GM19099 (cell line): ENCODE data around the gene SRPRA.

ENCODE experiments used
- POLR2A ChIP-seq: IDR thresholded peaks from 3 replicates; pipeline ENCODE4 v1.6.1; 2011; ENCODE audit warnings: low read depth; ENCODE audit not compliant: insufficient read length; ENCODE audit errors: extremely low read depth

SRPRA gene

GRCh38 chr11:126297004-126297403 lies 28.3 kb upstream of the SRPRA start:
- TF ChIP-seq POLR2A, result no peak

- TF ChIP-seq POLR2A, result no peak
Measured at GRCh38 chr11:126293726-126294125, 25.0 kb upstream of the SRPRA start.

DNA sequence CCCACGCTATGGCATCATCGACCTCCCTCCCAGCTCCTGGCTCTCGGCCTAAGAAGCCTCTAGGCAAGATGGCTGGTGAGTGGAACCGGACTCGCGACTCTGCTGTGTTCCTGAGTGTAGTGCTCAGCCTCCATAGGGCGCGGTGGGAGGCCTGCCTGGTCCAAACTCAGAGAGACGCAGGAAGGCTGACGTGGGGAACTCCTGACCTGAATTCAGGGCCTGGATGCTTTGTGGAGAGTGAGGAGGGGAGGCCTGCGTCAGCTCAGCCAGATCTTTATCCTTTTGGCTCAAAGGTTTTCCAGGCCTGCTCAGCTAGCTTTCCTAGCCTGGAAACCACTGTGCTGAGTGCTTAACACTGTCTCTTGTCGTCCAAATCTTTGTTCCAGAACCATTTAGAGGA lies 22.2 kb upstream of the SRPRA start:
- no peak for TF ChIP-seq POLR2A

DNA sequence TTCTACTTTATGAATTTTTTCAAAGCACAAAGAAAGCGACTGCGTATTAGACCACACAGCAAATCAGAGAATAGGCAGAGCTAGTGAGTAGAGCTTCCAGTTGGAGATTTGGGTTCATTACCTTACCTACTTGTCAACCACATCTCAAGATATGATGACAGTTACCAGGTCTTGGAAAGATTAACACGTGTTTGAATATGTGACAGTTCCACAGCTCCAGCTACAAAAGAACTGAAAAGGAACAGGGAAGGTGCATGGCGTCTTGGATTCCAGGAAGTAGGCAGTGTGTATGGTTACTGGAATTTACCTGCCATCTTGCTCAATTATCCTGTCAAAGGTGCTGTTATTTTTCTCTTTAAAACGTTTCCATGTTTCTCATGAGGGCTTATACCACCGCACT lies 19.5 kb upstream of the SRPRA start:
- no peak for TF ChIP-seq POLR2A

DNA sequence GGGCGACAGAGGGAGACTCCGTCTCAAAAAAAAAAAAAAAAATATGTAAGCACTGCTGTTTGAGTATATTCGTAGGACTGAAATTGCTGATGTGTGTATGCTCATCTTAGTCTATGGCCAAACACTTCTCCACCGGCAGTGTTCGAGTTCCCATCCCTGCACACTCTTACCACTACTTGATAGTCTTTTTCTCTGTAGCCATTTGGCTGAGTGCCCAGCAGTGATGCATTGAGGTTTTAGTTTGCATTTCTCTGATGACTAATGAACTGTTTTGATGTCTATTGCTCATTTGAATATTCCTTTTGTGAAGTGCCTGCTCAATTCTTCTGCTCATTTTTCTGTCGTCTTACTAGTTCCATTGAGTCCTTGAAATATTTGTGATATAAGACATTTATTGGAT lies 16.1 kb upstream of the SRPRA start:
- TF ChIP-seq POLR2A, result no peak

- TF ChIP-seq POLR2A, result peak; percentile 76
Measured at GRCh38 chr11:126282736-126283591, 14.3 kb upstream of the SRPRA start, which contains the start of gene TIRAP. TIRAP (plus strand) TSS chr11:126283093; CDS start chr11:126290895, 7,802 bp downstream.

DNA sequence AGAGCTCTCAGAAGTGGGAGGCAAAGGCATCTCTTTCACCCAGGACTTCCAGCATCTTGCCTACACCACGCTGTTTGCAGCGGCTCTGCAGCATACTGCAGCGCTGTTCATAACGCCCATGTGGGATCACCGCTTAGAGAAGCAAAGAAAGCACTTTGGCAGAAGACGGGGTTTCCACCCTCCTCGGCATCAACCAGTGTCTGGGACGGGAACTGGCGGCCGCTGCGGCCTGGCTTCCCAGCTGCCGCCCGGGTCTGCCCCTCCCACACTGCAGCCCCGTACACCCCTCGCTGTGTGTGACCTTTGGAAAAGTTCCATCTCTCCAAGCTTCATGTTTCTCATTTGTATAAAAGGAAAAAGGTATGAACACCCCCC lies 13.7 kb upstream of the SRPRA start:
- TF ChIP-seq POLR2A, result no peak

DNA sequence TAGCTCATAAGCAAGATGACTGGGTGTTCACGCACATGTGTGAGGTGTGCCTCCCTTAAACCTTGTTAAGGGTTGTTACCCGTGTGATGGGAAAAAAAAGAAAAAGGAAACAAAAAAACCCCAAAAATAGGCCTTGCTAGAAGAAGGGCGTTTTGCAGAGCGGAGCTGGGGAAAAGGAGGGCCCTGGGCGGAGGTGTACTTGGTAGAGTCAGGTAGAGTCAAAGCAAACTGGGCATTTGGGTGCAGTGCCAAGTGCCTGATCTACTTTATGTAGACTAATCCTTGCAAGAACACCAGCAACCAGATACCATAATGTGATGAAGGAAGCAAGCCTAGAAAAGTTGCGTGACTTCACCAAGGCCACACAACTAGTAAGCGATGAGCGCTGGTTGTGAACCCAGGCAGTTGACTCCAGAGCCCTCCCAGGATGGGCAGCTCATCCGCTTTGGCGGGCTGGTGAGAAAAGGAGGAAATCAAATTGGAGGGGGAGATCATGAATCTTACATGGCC lies 13.0 kb upstream of the SRPRA start:
- no peak for TF ChIP-seq POLR2A

GRCh38 chr11:126281245-126281644 lies 12.6 kb upstream of the SRPRA start:
- TF ChIP-seq POLR2A, result no peak

DNA sequence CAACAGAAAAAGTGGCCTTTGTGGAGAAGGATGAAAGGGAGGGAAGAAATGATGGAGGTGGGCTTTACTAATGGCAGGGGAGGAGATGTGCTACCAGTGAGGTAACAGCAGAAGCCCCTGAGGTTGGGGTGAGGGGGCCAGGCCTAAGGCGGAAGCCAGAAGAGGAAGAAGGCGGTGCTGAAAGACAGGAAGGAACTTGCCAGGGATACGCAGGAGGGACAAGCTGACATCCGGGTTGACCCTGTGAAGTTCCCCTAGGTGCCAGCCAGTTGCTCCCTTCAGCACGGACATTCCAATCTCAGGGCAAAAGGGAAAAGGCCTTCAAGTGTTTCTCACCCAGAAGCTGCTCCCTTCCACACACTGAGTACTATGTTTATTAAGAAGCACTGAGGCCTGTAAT lies 11.9 kb upstream of the SRPRA start:
- TF ChIP-seq POLR2A, result no peak

DNA sequence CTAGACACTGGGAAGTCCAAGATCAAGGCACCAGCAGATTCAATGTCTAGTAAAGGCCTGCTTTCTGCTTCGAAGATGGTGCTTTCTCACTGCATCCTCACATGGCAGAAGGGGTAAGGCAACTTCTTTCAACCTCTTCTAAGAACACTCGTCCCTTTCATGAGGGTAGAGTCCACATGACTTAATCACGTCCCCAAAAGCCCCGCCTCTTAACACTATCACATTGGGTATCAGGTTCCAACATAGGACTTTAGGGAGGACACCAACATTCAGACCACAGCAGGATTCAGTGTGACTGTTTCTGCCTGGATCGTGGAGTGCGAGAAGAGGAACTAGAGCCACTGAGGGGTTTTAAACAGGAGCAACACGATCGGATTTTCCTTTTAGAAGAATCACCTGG lies 10.5 kb upstream of the SRPRA start:
- no peak for TF ChIP-seq POLR2A

DNA sequence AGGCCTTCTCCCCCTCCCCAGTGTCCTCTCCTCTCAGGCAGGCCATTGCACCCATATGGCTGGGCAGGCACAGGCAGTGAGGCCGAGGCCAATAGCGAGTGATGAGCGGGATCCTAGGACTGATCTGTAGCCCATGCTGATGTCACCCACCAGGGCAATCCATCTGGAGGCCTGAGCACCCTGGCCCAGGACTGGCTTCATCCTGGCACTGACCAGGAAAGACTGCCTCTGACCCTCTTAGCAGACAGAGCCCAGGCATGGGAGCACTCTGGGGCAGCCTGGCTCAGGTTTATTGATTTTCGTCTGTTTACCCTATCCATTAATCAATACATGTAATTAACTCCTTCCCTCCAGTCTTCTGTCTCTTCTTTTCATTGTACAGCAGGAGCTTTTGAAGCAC lies 9.1 kb upstream of the SRPRA start:
- TF ChIP-seq POLR2A, result no peak

- TF ChIP-seq POLR2A, result no peak
Measured at GRCh38 chr11:126277322-126277721, 8.6 kb upstream of the SRPRA start.

DNA sequence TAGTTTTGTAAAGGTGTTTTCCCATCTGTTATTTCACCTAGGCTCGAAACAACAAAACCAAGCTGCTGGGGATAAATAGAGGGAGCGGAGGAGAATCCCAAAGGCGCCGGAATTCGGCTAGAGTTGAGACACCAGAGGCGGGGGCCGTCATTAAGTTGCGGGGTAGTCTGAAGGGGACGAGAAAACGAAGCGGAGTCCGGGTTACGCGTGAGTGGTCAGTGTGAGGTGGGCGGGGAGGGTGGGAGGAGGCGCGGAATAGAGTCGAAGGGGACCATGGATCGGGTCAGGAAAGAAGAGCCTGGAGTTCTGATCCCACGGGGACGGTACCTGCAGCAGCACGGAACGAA lies 361 bp downstream of the SRPRA start:
- TF ChIP-seq POLR2A, result no peak

DNA sequence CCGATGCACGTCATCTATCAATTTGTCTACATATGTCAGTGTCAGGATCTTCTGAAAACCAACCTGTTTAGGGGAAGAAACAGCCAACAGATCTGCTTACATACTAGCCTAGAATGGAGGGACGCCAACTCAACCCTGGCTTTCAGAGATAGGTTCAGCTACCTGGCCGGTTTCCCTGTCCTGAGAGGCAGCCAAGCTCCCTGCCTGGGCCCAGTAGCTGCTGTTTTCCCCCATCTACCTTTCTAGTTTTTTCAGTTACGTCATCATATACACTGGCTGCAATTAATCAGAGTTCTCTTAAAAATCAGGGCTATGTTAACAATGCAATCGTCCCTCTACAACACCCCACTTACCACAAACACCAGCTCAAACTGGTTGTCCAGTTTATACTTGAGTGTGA lies 1.0 kb downstream of the SRPRA start:
- TF ChIP-seq POLR2A, result no peak

GRCh38 chr11:126265811-126266210 lies 2.9 kb downstream of the SRPRA start:
- no peak for TF ChIP-seq POLR2A

DNA sequence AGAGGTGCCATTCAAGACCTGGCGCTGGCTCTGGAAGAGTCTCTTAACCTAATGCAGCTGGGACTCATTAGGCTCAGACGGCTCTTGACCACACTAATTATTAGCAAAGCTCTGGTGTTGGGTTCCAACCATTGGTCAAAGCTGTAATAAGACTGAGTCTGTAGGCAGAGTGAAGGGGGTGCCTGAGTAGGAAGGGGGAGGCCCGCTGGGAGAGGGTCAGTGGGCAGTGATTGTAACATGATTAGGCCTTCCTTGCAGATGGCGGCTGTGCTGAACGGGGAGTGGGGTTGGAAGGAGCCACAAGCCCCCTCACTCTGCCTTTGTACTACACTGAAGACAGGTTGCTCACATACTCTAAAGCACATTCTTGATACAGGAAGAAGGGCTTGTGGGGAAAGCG lies 5.2 kb downstream of the SRPRA start:
- no peak for TF ChIP-seq POLR2A
